Measurements from ENCODE around the gene CNTNAP2. TPM values are rescaled to one million over a fixed set of nuclear protein-coding genes. Genes with fewer than 3 reads are reported as not detected.

CNTNAP2 gene
- total RNA-seq, 2 experiments from 2014 or later, result not detected

DNA sequence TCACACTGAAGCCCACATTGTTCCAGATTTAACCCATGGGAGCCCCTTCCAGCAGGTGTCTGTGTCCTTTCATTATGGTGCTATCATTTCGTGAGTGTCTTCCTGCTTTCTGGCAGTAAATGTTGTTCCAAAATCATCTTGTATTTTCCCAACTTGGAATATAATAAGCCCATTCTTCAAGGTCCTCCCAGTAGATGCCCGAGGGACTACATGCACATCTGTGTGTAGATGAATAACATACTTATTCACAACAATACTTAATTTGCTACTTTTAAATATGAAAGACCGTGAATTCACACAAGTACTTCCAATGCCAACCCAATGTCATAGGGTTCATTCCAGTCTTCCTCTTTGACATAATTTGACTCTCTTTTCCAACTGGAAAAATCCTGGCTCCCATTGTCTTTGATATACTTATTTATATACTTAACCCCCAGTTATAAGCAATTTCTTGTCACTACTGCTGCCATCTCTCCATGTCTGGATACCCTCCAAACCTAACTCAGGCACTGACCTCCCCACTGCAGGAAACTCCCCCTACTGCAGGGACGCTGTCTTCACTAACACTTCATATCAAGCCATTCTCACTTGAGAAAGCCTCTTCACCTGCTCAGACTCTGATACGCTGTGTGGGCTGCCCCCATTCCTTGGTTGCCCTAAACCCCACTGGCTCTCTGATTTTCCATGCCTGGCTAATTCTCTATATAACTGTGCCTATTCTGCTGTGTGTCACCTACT, 1119.2 kb downstream of the CNTNAP2 start:
- ChIA-PET POLR2A (no interaction called here), CTCF (no interaction called here)
- intact Hi-C loops (cut with DNase I, micrococcal nuclease), result no loop called here
- Histone ChIP-seq H3K27ac (ENCODE audit: low read depth in 1 of 2, low read length in 2 of 2) (no peak overlapping the region), H3K4me3 (ENCODE audit: low read length) (no peak overlapping the region), H3K9me3 (ENCODE audit: control insufficient read depth in 1 of 2, insufficient read depth in 1 of 2, low read length in 2 of 2) (peaks cover 0 to 6% of the 10 kb centered on the region in 2 experiments), H3K4me1 (ENCODE audit: insufficient read depth, low read length) (no peaks in the 10 kb centered on the region), H3K36me3 (ENCODE audit: insufficient read depth, low read length) (no peaks in the 10 kb centered on the region), H3K27me3 (ENCODE audit: control insufficient read depth in 1 of 2, insufficient read depth in 2 of 2, low read length in 2 of 2) (no peaks in the 10 kb centered on the region)
- Mint-ChIP-seq H3K9me3 (peaks cover 8% of the 10 kb centered on the region), H3K4me3 (no peak overlapping the region), H3K4me1 (ENCODE audit: low read depth) (no peaks in the 10 kb centered on the region), H3K27ac (no peak overlapping the region), H3K36me3 (ENCODE audit: low read depth) (no peaks in the 10 kb centered on the region), H3K27me3 (no peaks in the 10 kb centered on the region)
- ATAC-seq (ENCODE audit: poor library complexity) (no peak), DNase-seq (no peak)
- TF ChIP-seq, protein P1, sequence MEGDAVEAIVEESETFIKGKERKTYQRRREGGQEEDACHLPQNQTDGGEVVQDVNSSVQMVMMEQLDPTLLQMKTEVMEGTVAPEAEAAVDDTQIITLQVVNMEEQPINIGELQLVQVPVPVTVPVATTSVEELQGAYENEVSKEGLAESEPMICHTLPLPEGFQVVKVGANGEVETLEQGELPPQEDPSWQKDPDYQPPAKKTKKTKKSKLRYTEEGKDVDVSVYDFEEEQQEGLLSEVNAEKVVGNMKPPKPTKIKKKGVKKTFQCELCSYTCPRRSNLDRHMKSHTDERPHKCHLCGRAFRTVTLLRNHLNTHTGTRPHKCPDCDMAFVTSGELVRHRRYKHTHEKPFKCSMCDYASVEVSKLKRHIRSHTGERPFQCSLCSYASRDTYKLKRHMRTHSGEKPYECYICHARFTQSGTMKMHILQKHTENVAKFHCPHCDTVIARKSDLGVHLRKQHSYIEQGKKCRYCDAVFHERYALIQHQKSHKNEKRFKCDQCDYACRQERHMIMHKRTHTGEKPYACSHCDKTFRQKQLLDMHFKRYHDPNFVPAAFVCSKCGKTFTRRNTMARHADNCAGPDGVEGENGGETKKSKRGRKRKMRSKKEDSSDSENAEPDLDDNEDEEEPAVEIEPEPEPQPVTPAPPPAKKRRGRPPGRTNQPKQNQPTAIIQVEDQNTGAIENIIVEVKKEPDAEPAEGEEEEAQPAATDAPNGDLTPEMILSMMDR (IDR thresholded peaks at IDR 0.05), result no peak

DNA sequence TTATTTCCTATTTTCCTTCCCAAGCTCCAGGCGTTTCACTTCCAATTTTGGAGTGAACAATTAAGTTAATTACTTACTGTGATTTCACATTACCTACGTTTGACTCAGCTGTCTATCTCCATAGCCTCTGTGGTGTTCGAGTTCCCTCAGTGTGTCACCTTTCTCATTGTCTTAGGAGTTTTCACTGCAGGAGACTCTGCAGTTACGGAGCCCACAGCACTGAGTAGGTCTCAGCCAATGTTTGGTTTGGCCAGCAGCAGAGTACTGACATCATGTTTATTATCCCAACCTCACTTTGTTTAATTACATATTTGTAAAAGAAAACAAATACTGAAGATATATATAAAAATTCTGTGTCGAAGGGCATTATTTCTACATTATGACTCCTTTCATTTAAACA, 1123.9 kb downstream of the CNTNAP2 start:
- no peak overlapping the region for H3K27ac ChIP-seq (ENCODE audit: low read depth in 1 of 2, low read length in 2 of 2)
- Mint-ChIP-seq H3K36me3 (ENCODE audit: low read depth) (no peaks in the 10 kb centered on the region), H3K9me3 (peaks cover 3% of the 10 kb centered on the region), H3K27me3 (no peaks in the 10 kb centered on the region), H3K4me3 (no peak overlapping the region), H3K27ac (no peak overlapping the region), H3K4me1 (ENCODE audit: low read depth) (no peaks in the 10 kb centered on the region)
- H3K27me3 ChIP-seq (ENCODE audit: control insufficient read depth in 1 of 2, insufficient read depth in 2 of 2, low read length in 2 of 2), result no peaks in the 10 kb centered on the region
- H3K4me1 ChIP-seq (ENCODE audit: insufficient read depth, low read length), result no peaks in the 10 kb centered on the region
- intact Hi-C loops (cut with DNase I, micrococcal nuclease), result no loop called here
- H3K36me3 ChIP-seq (ENCODE audit: insufficient read depth, low read length), result no peaks in the 10 kb centered on the region
- POLR2A ChIA-PET, result no interaction called here
- CTCF ChIA-PET, result no interaction called here
- DNase-seq (no peak), ATAC-seq (ENCODE audit: poor library complexity) (no peak)
- H3K9me3 ChIP-seq (ENCODE audit: control insufficient read depth in 1 of 2, insufficient read depth in 1 of 2, low read length in 2 of 2), result no peaks in the 10 kb centered on the region
- no peak overlapping the region for H3K4me3 ChIP-seq (ENCODE audit: low read length)
- TF ChIP-seq, protein P1 (IDR thresholded peaks at IDR 0.05), result no peak

DNA sequence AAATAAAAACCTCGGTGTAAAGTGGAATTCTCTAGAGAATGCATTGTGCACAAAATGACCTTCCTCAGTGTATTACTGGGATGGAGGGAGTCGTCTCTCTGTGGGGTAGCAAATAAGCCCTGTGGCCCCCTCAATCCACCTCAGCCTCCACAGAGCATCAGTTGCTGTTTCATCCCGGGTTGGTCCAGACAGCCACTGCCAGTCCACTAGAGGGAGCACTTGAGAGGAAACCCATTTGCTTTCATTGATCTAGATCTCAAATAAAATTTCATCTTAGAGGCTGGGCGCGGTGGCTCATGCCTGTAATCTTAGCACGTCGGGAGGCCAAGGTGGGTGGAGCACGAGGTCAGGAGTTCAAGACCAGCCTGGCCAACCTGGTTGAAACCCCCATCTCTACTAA, 1128.7 kb downstream of the CNTNAP2 start:
- ATAC-seq (ENCODE audit: poor library complexity), result no peak
- TF ChIP-seq, protein P1 (IDR thresholded peaks at IDR 0.05), result no peak

More for the DNA sequence above, 1128.7 kb downstream of the CNTNAP2 start:
- Histone ChIP-seq H3K27ac (ENCODE audit: low read depth in 1 of 2, low read length in 2 of 2) (no peak overlapping the region), H3K27me3 (ENCODE audit: control insufficient read depth in 1 of 2, insufficient read depth in 2 of 2, low read length in 2 of 2) (no peaks in the 10 kb centered on the region), H3K4me3 (ENCODE audit: low read length) (no peak overlapping the region), H3K36me3 (ENCODE audit: insufficient read depth, low read length) (no peaks in the 10 kb centered on the region), H3K9me3 (ENCODE audit: control insufficient read depth in 1 of 2, insufficient read depth in 1 of 2, low read length in 2 of 2) (no peaks in the 10 kb centered on the region), H3K4me1 (ENCODE audit: insufficient read depth, low read length) (no peaks in the 10 kb centered on the region)
- Mint-ChIP-seq H3K36me3 (ENCODE audit: low read depth) (no peaks in the 10 kb centered on the region), H3K4me1 (ENCODE audit: low read depth) (no peaks in the 10 kb centered on the region), H3K9me3 (no peaks in the 10 kb centered on the region), H3K27me3 (no peaks in the 10 kb centered on the region), H3K27ac (no peak overlapping the region), H3K4me3 (no peak overlapping the region)
- intact Hi-C loops (cut with DNase I, micrococcal nuclease), result no loop called here
- DNase-seq, result peak in 2 of 14 experiments; percentile 2 to 3
- ChIA-PET CTCF (no interaction called here), POLR2A (no interaction called here)

All from CD4-positive, alpha-beta T cell (primary cell).